Raji (cell line): ENCODE results near the gene SDC1.

ENCODE experiments used
- POLR2A ChIP-seq: IDR thresholded peaks from 2 replicates; pipeline ENCODE4 v1.6.1; 2011; ENCODE audit warnings: low read depth, low read length, control low read depth; ENCODE audit not compliant: insufficient read depth

Gene SDC1

DNA sequence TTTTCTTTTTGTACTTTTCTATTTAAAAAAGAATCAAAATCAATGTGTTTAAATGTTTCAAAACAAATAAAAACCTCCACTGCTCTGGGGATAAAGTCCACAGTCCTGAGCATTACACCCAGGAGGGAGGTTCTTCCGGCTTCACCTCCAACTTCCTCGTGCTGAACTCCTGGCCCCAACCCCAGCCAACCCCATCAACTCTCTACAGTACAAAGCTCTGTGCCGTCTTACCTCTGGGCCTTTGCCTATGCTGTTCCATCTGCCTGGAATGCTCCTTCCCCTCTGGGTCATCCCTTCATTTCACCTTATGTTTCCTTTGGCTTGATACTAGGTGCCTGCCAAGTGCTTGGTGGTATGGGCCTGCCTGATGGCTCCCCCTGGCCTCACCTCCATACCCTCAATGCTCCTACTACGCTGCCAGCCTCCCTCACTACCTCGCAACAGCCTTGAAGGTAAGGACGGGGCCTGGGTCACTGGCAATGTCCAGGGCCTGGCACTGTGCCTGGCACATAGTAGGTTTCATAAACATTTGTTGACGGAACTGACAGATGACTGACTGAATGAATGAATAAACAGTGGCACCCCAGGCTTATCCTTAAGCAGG, 28.8 kb downstream of the SDC1 start:
- no peak for TF ChIP-seq POLR2A

DNA sequence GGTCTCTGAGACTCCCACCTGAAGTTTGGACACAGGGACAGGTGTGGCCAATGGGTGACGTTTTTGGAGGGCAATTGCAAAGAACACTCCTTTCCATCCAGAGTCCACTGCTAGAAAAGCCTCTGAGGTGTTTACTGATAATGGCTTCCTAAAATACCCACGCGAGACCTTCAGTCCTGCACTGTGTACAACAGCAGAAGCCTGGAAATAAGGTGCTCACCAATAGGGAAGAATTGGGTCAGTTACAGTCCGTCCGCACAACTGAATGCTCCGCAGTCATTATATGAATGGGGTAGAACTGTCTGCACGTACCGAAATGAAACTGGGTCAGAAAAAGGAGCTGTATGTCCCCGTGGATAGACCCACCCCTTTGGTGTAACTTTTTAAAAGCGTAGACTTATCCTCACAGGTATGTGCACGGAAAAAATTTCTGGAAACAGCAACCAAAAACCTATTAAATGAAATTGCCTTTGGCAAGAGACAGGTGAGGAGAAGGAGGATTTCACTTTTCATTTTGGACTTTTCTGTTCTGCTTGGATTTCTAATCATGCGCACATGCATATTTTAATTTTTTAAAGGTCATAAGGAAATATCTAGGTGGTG, 29.4 kb downstream of the SDC1 start:
- TF ChIP-seq POLR2A, result no peak

DNA sequence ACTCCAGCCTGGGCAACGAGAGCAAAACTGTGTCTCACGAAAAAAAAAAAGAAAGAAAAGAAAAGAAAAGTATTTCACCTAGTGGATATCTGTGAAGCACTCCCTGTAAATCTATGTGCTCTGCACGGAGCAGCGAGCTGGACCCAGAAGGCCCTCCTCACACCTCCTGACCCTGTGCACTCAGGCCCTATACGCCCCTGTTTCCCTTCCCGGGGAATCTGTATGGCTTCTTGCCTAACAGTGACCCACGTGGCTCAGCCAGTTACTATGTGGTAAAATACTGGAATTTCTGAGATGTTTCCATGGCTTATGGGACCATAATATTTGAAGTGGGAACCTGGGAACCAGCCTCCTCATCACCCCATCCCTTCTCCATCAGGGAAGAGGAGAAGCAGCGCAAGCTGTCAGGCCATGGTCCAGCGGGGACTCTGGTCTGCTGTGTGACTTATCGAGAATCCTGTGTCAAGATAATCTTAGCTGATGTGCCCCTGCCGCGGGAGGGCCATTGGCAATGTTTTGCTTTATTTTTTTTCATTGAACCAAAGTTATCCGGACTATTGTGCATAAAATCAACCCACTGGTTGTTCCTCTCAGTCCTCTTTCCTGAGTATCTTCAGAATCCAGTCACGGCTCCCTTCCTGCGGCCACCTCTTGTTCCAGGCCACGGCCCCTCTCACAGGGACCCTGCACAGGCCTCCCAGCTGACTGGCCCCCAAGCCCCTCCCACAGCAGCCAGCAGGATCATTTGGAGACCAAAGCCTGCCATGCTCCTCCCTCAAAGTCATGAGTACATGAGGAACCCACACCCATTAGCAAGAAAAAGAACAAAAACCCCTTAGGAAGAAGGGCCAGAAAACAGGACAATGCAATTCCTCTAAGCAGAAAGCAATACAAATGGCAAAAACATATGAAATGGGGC, 30.6 kb downstream of the SDC1 start:
- TF ChIP-seq POLR2A, result no peak

- TF ChIP-seq POLR2A, result no peak
These were observed 31.7 kb downstream of the SDC1 start for GRCh38 chr2:20193185-20193584.

GRCh38 chr2:20192781-20193180, 32.1 kb downstream of the SDC1 start:
- TF ChIP-seq POLR2A, result no peak

DNA sequence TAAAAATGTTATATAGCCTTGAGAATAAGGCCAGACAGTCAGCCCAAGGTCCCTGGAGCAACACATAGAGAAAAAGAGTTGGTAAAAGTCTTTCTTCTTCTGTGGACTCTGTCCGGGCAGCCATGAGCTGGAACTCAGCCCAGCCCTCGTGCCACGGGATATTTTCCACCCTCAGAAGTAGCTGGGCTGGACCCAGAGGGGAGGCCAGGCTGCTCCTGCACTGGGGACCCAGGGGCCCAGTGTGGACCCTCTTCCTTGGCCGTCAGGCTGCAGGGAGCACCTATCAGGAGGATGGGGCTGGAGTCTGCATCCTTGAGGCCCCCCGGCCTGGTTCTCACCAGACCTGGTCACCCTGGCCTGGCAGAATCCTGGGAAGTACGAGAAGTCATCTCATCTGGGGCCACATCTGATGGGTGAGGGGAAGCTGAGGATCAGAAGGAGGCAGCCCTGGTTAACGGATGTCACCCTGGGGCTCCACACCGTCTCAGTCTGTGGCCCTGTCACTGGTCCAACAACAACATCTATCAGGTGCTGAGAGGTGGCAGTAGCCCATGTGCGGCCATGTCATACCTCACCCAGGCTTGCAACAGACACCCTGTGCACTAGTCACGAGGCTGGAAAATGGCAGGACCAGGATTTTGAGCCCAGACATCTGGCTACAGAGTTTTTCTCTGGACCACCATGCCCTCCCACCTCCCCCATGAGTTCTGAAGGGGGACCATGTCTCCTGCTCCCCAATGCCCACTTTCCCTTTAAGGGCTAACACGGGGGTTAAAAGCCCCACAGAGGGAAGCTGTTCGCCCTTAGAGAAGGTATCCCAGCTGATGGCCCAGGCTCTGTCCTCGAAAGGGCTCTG, 33.0 kb downstream of the SDC1 start:
- TF ChIP-seq POLR2A, result no peak

GRCh38 chr2:20190876-20191713, 33.8 kb downstream of the SDC1 start:
- TF ChIP-seq POLR2A, result no peak

DNA sequence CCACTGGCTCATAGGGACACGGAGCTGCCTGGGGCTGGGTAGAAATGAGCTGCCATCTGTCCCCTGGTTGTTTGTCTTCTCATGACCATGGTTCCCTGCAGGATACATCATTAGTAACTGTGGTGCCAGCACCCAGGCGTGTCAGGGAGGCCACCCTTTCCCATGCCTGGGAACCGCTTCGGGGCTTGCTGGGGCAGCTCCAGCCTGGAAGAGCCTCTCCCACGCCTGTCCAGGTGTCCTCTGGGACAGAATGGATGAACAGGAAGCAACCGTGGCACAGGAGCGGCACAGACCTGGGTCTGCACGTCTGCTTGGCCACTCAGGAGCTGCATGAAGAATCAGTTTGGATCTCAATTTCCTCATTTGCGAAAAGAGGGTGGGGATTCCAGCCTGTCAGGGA, 34.8 kb downstream of the SDC1 start:
- TF ChIP-seq POLR2A, result no peak

DNA sequence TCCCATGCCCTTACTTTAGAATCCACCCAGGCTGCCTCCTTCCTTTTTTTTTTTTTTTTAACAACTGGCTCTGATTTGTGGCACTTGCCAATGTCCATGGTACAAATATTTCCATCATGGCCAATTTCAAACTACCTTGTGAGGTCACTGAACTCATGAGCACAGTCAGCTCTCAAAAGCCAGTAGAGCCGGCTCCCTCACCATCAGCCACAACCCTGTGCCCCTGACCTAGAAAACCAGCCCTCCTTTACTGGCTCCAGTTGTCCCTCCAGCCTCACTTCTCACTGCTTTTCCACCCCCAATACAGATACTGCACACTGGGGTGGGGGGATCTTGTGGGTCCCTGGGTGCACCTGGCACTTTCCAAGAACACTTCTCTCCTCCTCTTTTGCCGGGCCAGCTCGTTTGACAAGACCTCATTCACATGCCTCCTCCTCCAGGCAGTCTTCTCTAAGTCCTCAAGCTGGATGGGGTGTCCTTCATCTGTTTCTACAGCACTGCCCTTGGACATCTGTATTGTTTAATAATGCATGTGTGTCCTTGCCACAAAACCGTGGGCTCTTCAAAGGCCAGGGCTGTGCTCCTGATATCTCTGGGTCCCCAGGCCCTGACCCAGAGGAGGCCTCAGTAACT, 35.5 kb downstream of the SDC1 start:
- TF ChIP-seq POLR2A, result no peak

DNA sequence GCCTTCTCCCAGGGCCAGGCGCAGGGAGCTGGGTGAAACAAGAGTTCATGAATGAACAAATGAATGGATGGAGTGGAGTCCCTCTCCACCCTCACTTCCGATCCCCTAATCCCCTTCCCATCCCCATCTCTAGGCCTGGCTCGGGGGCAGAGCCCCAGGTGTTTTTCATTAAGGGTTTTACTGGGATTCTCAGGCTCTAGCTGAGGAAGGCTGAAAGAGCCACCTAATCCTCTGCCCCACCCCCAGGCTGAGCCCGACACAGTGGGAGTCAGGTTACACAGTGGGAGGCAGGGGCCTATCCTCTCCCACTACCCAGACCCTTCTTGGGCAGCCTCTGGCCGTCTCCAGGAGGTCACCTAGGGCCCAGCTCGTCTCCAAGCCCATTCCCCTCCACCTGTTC, 36.1 kb downstream of the SDC1 start:
- no peak for TF ChIP-seq POLR2A

GRCh38 chr2:20188201-20188600, 36.7 kb downstream of the SDC1 start:
- no peak for TF ChIP-seq POLR2A

- no peak for TF ChIP-seq POLR2A
These were observed 37.6 kb downstream of the SDC1 start for GRCh38 chr2:20187331-20187730.

DNA sequence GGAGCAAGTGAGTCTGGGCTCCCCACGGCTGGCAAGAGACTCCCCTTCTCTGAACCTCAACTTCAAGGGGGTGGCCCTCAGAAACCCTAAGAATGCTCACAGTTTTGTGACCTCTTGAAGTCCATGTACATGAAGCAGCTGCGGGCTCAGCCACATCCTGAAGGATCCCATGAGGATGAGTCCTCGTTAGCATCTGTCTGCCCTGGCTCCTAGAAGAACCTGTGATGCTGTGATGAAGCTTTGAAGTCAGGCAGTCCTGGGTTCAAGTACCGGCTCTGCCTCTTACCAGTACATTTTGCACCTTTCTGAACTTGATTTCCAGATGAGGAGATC, 38.1 kb downstream of the SDC1 start:
- no peak for TF ChIP-seq POLR2A
